ENCODE data around the gene GPR176.

DNA sequence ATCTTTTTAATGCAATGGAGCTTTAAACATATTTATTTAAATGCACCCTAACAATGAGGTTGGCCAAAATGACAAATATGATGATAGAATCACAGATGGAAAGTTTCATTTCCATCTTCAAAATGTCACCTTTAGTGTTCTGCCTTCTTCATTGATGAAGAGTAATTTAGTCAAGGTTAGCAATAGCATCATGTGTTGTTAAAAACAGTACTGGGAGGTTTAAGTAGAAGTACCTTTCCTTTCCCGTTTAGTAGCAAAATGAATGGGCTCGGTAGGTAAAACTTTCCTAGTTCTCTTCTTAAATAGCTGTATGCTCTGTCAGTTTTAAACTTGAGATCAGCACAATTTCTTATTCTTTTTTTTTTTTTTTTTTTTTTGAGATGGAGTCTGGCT is 48.9 kb upstream of the GPR176 start:
- TF ChIP-seq, protein P1, sequence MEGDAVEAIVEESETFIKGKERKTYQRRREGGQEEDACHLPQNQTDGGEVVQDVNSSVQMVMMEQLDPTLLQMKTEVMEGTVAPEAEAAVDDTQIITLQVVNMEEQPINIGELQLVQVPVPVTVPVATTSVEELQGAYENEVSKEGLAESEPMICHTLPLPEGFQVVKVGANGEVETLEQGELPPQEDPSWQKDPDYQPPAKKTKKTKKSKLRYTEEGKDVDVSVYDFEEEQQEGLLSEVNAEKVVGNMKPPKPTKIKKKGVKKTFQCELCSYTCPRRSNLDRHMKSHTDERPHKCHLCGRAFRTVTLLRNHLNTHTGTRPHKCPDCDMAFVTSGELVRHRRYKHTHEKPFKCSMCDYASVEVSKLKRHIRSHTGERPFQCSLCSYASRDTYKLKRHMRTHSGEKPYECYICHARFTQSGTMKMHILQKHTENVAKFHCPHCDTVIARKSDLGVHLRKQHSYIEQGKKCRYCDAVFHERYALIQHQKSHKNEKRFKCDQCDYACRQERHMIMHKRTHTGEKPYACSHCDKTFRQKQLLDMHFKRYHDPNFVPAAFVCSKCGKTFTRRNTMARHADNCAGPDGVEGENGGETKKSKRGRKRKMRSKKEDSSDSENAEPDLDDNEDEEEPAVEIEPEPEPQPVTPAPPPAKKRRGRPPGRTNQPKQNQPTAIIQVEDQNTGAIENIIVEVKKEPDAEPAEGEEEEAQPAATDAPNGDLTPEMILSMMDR (IDR thresholded peaks at IDR 0.05; ENCODE audit: insufficient read depth, low read length): no peak
- TF ChIP-seq POLR2AphosphoS5 (IDR thresholded peaks at IDR 0.05; ENCODE audit: low read depth) (no peak), SPI1 (IDR thresholded peaks at IDR 0.05; ENCODE audit: borderline replicate concordance, low read depth) (no peak), GABPA (IDR thresholded peaks at IDR 0.05; ENCODE audit: low read depth) (no peak)
